ENCODE data around the gene C1orf141.

DNA sequence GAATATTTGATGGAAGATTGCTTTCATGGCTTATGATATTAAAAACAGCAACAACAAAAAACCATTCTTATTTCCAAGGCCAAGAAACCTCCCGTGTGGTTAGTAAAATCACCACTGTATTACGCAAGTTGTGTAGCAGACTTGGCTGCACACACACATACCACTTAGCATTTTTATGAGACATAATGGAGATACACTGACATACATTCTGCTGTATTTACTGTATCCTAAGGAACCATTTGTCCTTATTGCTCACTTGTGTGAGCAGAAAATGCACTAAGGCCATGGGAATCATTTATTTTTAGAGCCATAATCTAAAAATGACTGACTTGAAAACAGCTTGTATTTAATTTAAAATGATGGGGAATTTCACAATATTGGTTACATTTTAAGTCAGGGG is 584 bp upstream of the C1orf141 start:
- TF ChIP-seq, protein P1, sequence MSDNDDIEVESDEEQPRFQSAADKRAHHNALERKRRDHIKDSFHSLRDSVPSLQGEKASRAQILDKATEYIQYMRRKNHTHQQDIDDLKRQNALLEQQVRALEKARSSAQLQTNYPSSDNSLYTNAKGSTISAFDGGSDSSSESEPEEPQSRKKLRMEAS (IDR thresholded peaks at IDR 0.05; ENCODE audit: insufficient read depth, insufficient read length) = no peak
- no peak for TF ChIP-seq JUN (IDR thresholded peaks at IDR 0.05; ENCODE audit: borderline replicate concordance, insufficient read depth, insufficient read length, low read depth)
- TF ChIP-seq MYC (IDR thresholded peaks at IDR 0.05; ENCODE audit: low read depth, low read length) = no peak
- TF ChIP-seq, protein P2, sequence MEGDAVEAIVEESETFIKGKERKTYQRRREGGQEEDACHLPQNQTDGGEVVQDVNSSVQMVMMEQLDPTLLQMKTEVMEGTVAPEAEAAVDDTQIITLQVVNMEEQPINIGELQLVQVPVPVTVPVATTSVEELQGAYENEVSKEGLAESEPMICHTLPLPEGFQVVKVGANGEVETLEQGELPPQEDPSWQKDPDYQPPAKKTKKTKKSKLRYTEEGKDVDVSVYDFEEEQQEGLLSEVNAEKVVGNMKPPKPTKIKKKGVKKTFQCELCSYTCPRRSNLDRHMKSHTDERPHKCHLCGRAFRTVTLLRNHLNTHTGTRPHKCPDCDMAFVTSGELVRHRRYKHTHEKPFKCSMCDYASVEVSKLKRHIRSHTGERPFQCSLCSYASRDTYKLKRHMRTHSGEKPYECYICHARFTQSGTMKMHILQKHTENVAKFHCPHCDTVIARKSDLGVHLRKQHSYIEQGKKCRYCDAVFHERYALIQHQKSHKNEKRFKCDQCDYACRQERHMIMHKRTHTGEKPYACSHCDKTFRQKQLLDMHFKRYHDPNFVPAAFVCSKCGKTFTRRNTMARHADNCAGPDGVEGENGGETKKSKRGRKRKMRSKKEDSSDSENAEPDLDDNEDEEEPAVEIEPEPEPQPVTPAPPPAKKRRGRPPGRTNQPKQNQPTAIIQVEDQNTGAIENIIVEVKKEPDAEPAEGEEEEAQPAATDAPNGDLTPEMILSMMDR (IDR thresholded peaks at IDR 0.05; ENCODE audit: extremely low read depth in 1 of 2, insufficient read depth in 1 of 2, low read depth in 1 of 2, low read length in 2 of 2) = no peak

All from endothelial cell of umbilical vein (primary cell).